H1 (cell line): Measurements from ENCODE around the gene PLEK. TPM values are rescaled to one million over a fixed set of nuclear protein-coding genes. Genes with fewer than 3 reads are reported as not detected.

ENCODE experiments used
- CTCF ChIA-PET: fragments of 300-600 bp; sonication (Branson Sonifier 250); formaldehyde crosslinking; loops from one replicate; lab custom pipeline; 2021; ENCODE audit not compliant: partially characterized antibody; lab: Charles Lee
- POLR2A ChIA-PET: fragments of 300-600 bp; sonication (Branson Sonifier 250); formaldehyde crosslinking; loops from one replicate; lab custom pipeline; 2021; ENCODE audit warnings: inconsistent platforms; ENCODE audit not compliant: partially characterized antibody; lab: Charles Lee
- DNase-seq, 2 experiments: peaks; one replicate each; pipeline versions ENCODE4 v3.0.0 to v3.0.0-alpha.2; 2010 to 2022; ENCODE audit warnings: low spot score in 2 of 2, low read depth in 1 of 2, mixed read lengths in 1 of 2
- FAIRE-seq: peaks from 2 replicates; lab custom pipeline; 2011; peaks lifted over from hg19 to GRCh38; lab: Jason Lieb, UNC
- H2AFZ ChIP-seq: 2 replicates; pipeline ENCODE4 v1.8.1; 2012; ENCODE audit warnings: low read length, inconsistent platforms
- H2AK5ac ChIP-seq: 2 replicates; pipeline ENCODE4 v1.6.1; 2013; ENCODE audit warnings: low read depth, low read length
- H2BK120ac ChIP-seq: replicated peaks from 2 replicates; pipeline ENCODE3; 2013; ENCODE audit warnings: low read depth, low read length, inconsistent platforms
- H2BK12ac ChIP-seq: 2 replicates; pipeline ENCODE4 v1.6.1; 2013; ENCODE audit warnings: low read depth, low read length
- H2BK15ac ChIP-seq: 2 replicates; pipeline ENCODE4 v1.6.1; 2013; ENCODE audit warnings: low read length
- H2BK20ac ChIP-seq: 2 replicates; pipeline ENCODE4 v1.6.1; 2013; ENCODE audit warnings: low read length
- H2BK5ac ChIP-seq: 2 replicates; pipeline ENCODE4 v1.6.1; 2013; ENCODE audit warnings: low read depth, low read length
- H3K14ac ChIP-seq: 2 replicates; pipeline ENCODE4 v1.6.1; 2013; ENCODE audit warnings: inconsistent platforms; ENCODE audit not compliant: insufficient read length
- H3K18ac ChIP-seq: 2 replicates; pipeline ENCODE4 v1.6.1; 2013; ENCODE audit warnings: low read length; ENCODE audit errors: extremely low read depth
- H3K23ac ChIP-seq: 2 replicates; pipeline ENCODE4 v1.6.1; 2013; ENCODE audit warnings: inconsistent platforms; ENCODE audit not compliant: insufficient read length
- H3K23me2 ChIP-seq: 2 replicates; pipeline ENCODE4 v1.6.1; 2013; ENCODE audit warnings: low read depth, low read length
- H3K27ac ChIP-seq: 2 replicates; pipeline ENCODE4 v1.6.1; 2011; ENCODE audit warnings: low read depth, low read length, inconsistent platforms
- H3K27me3 ChIP-seq, 4 experiments: replicated peaks in 1 of 4; 1 replicate in 1 of 4; 2 replicates in 3 of 4; pipeline versions ENCODE4 v1.6.1 to v1.8.1; 2011 to 2013; ENCODE audit warnings: low read length in 3 of 4, mild to moderate bottlenecking in 3 of 4, inconsistent platforms in 2 of 4, mixed read lengths in 2 of 4, moderate library complexity in 1 of 4; ENCODE audit not compliant: control insufficient read depth in 3 of 4, insufficient read depth in 3 of 4; ENCODE audit errors: extremely low read depth in 1 of 4
- H3K36me3 ChIP-seq, 4 experiments: 2 replicates each; pipeline versions ENCODE4 v1.6.1 to v1.8.1; 2011 to 2013; ENCODE audit warnings: mild to moderate bottlenecking in 4 of 4, low read length in 3 of 4, moderate library complexity in 2 of 4, control low read depth in 1 of 4, inconsistent platforms in 1 of 4; ENCODE audit not compliant: insufficient read depth in 4 of 4, control insufficient read depth in 2 of 4
- H3K4ac ChIP-seq: replicated peaks from 2 replicates; pipeline ENCODE3; 2013; ENCODE audit warnings: low read length, low read depth, mixed read lengths, inconsistent platforms; ENCODE audit not compliant: insufficient read length
- H3K4me1 ChIP-seq, 4 experiments: replicated peaks in 1 of 4; 1 replicate in 1 of 4; 2 replicates in 3 of 4; pipeline versions ENCODE4 v1.6.1 to v1.8.1; 2011 to 2013; ENCODE audit warnings: low read length in 3 of 4, inconsistent platforms in 2 of 4, mixed read lengths in 1 of 4; ENCODE audit not compliant: insufficient read depth in 4 of 4, control insufficient read depth in 3 of 4
- H3K4me2 ChIP-seq, 2 experiments: 2 replicates each; pipeline versions ENCODE4 v1.6.1 to v1.8.1; 2011 to 2013; ENCODE audit warnings: low read depth in 2 of 2, low read length in 2 of 2, control low read depth in 1 of 2, inconsistent platforms in 1 of 2, mild to moderate bottlenecking in 1 of 2; ENCODE audit not compliant: insufficient read depth in 1 of 2
- H3K4me3 ChIP-seq, 4 experiments: fragments of 200-600, 300-600 bp in 1 of 4; sonication (generic), shearing (Covaris generic), sonication (Bioruptor Twin) in 1 of 4; 2 replicates each; pipeline versions ENCODE4 v1.5.1 to v1.8.1; 2011 to 2016; ENCODE audit warnings: low read length in 4 of 4, low read depth in 3 of 4, control low read depth in 2 of 4, inconsistent platforms in 2 of 4, mild to moderate bottlenecking in 2 of 4, mixed read lengths in 1 of 4, moderate library complexity in 1 of 4; ENCODE audit not compliant: insufficient read depth in 2 of 4; ENCODE audit errors: extremely low read depth in 1 of 4
- H3K56ac ChIP-seq: replicated peaks from 2 replicates; pipeline ENCODE3; 2013; ENCODE audit warnings: low read depth, mild to moderate bottlenecking, mixed read lengths, low read length, inconsistent platforms; ENCODE audit not compliant: insufficient read length
- H3K79me1 ChIP-seq: 2 replicates; pipeline ENCODE4 v1.6.1; 2013; ENCODE audit warnings: low read depth, low read length, control low read depth
- H3K79me2 ChIP-seq, 2 experiments: 2 replicates each; pipeline versions ENCODE4 v1.6.1 to v1.8.1; 2012 to 2013; ENCODE audit warnings: low read length in 2 of 2, mild to moderate bottlenecking in 2 of 2, inconsistent platforms in 1 of 2; ENCODE audit not compliant: insufficient read depth in 2 of 2, control insufficient read depth in 1 of 2
- H3K9ac ChIP-seq, 4 experiments: replicated peaks in 1 of 4; 1 replicate in 1 of 4; 2 replicates in 3 of 4; pipeline versions ENCODE4 v1.6.1 to v1.8.1; 2011 to 2013; ENCODE audit warnings: low read depth in 3 of 4, low read length in 3 of 4, control low read depth in 2 of 4, mild to moderate bottlenecking in 2 of 4, moderate library complexity in 2 of 4, inconsistent platforms in 1 of 4; ENCODE audit errors: extremely low read depth in 1 of 4
- H3K9me3 ChIP-seq, 2 experiments: 2 replicates each; pipeline versions ENCODE4 v1.6.1 to v1.8.1; 2012 to 2013; ENCODE audit warnings: mild to moderate bottlenecking in 2 of 2, moderate library complexity in 2 of 2, control low read depth in 1 of 2, inconsistent platforms in 1 of 2, low read depth in 1 of 2, low read length in 1 of 2, mixed read lengths in 1 of 2; ENCODE audit not compliant: insufficient read depth in 2 of 2
- H4K20me1 ChIP-seq, 2 experiments: replicated peaks in 1 of 2; 2 replicates each; pipeline versions ENCODE3 to v1.8.1; 2011 to 2013; ENCODE audit warnings: inconsistent platforms in 2 of 2, low read length in 2 of 2, mild to moderate bottlenecking in 1 of 2; ENCODE audit not compliant: insufficient read depth in 2 of 2, control insufficient read depth in 1 of 2
- H4K5ac ChIP-seq: 2 replicates; pipeline ENCODE4 v1.6.1; 2013; ENCODE audit warnings: low read length, low read depth, mixed read lengths, inconsistent platforms; ENCODE audit not compliant: insufficient read length
- H4K8ac ChIP-seq: 2 replicates; pipeline ENCODE4 v1.8.0; 2013; ENCODE audit warnings: mild to moderate bottlenecking, moderate library complexity, low read length, inconsistent platforms; ENCODE audit not compliant: insufficient read depth; ENCODE audit errors: extremely low read depth
- H4K91ac ChIP-seq: replicated peaks from 2 replicates; pipeline ENCODE3; 2013; ENCODE audit warnings: low read length, mixed read lengths, inconsistent platforms; ENCODE audit not compliant: insufficient read length
- BACH1 ChIP-seq: IDR thresholded peaks from 2 replicates; pipeline ENCODE4 v1.6.1; 2012; ENCODE audit warnings: low read length, improper control_type of control experiment
- CHD2 ChIP-seq: IDR thresholded peaks from 2 replicates; pipeline ENCODE4 v1.6.1; 2012; ENCODE audit warnings: low read length, improper control_type of control experiment
- GABPA ChIP-seq: IDR thresholded peaks from 2 replicates; pipeline ENCODE4 v1.6.1; 2011; ENCODE audit warnings: mild to moderate bottlenecking, low read length, moderate library complexity, borderline replicate concordance; ENCODE audit not compliant: insufficient read depth
- HDAC2 ChIP-seq, 2 experiments: fragments of 300-600 bp in 1 of 2; sonication (generic) in 1 of 2; IDR thresholded peaks; 2 replicates each; pipeline ENCODE4 v1.6.1; 2011 to 2012; ENCODE audit warnings: low read depth in 2 of 2, low read length in 2 of 2, mild to moderate bottlenecking in 2 of 2, moderate library complexity in 2 of 2, borderline replicate concordance in 1 of 2, inconsistent platforms in 1 of 2
- JUND ChIP-seq: IDR thresholded peaks from 2 replicates; pipeline ENCODE4 v1.6.1; 2011; ENCODE audit warnings: mild to moderate bottlenecking, improper control_type of control experiment, low read length
- KDM5A ChIP-seq: fragments of 200-600 bp; IDR thresholded peaks from 2 replicates; pipeline ENCODE4 v1.7.1; 2012; ENCODE audit warnings: mild to moderate bottlenecking, low read length, inconsistent platforms, mixed read lengths
- POLR2A ChIP-seq, 2 experiments: IDR thresholded peaks; 1 replicate in 1 of 2; 2 replicates in 1 of 2; pipeline ENCODE4 v1.6.1; 2011; ENCODE audit warnings: low read depth in 2 of 2, low read length in 2 of 2, mild to moderate bottlenecking in 2 of 2; ENCODE audit errors: control extremely low read depth in 1 of 2
- POLR2AphosphoS5 ChIP-seq: IDR thresholded peaks from 2 replicates; pipeline ENCODE4 v1.6.1; 2011; ENCODE audit warnings: low read depth, low read length
- RAD21 ChIP-seq, 2 experiments: IDR thresholded peaks in 1 of 2; conservative IDR thresholded peaks in 1 of 2; 2 replicates each; pipeline ENCODE4 v1.6.1; 2011; ENCODE audit warnings: low read depth in 2 of 2, low read length in 2 of 2, improper control_type of control experiment in 1 of 2, inconsistent platforms in 1 of 2, mild to moderate bottlenecking in 1 of 2, moderate library complexity in 1 of 2
- RFX5 ChIP-seq: IDR thresholded peaks from 2 replicates; pipeline ENCODE4 v1.6.1; 2011; ENCODE audit warnings: low read depth, low read length, improper control_type of control experiment, borderline replicate concordance
- SIN3A ChIP-seq, 2 experiments: IDR thresholded peaks in 1 of 2; conservative IDR thresholded peaks in 1 of 2; 2 replicates each; pipeline ENCODE4 v1.6.1; 2011 to 2012; ENCODE audit warnings: low read length in 2 of 2, improper control_type of control experiment in 1 of 2, low read depth in 1 of 2, mild to moderate bottlenecking in 1 of 2
- SP1 ChIP-seq: IDR thresholded peaks from 2 replicates; pipeline ENCODE4 v1.6.1; 2011; ENCODE audit warnings: low read depth, low read length
- SRF ChIP-seq: IDR thresholded peaks from 2 replicates; pipeline ENCODE4 v1.6.1; 2011; ENCODE audit warnings: mild to moderate bottlenecking, low read depth, low read length, moderate library complexity
- SUZ12 ChIP-seq: fragments of 200-600 bp; sonication (generic); IDR thresholded peaks from 2 replicates; pipeline ENCODE4 v1.6.1; 2012; ENCODE audit warnings: mild to moderate bottlenecking, inconsistent platforms, low read length, moderate library complexity, mixed read lengths
- WGBS, 2 experiments: shearing (Covaris generic) in 1 of 2; methylation state at CpG; one replicate each; pipeline versions ENCODE4 v1.1.6 to v1.1.7; 2013 to 2015; ENCODE audit warnings: low lambda C conversion rate in 2 of 2, mixed read lengths in 2 of 2, inconsistent platforms in 1 of 2, low coverage in 1 of 2, missing lambda C conversion rate in 1 of 2; ENCODE audit not compliant: insufficient replicate concordance in 2 of 2, insufficient coverage in 1 of 2, insufficient read length in 1 of 2; ENCODE audit errors: extremely low coverage in 1 of 2, missing lambda C conversion rate in 1 of 2; 5-methylcytosine and 5-hydroxymethylcytosine counted together
- polyA plus RNA-seq, 7 experiments: library from polyadenylated mRNA; depleted of rRNA in 3 of 7; stranded (reverse) in 5 of 7; unstranded in 2 of 7; fragments of >200 nt in 5 of 7; fragments of 200-250 nt in 2 of 7; gene quantifications; 1 replicate in 5 of 7; 2 replicates in 1 of 7; 4 replicates in 1 of 7; pipeline versions ENCODE4 v1.2.1 to v1.2.3, GENCODE V29; 2011 to 2013; ENCODE audit warnings: missing spikeins in 2 of 7, mixed read lengths in 2 of 7
- total RNA-seq: library from RNA; stranded (reverse); fragmentation: NEBNext Ultra II Directional; extraction: Animal tissue kit (Norgen Biotek cat#: 25700); gene quantifications from 2 replicates; pipeline ENCODE4 v1.2.1, GENCODE V29; 2021

The PLEK gene
- total and polyA plus RNA-seq, 2 of the 8 experiments (the other 6 are each of a cell fraction or from before 2014, with no cell fraction given): not detected

DNA sequence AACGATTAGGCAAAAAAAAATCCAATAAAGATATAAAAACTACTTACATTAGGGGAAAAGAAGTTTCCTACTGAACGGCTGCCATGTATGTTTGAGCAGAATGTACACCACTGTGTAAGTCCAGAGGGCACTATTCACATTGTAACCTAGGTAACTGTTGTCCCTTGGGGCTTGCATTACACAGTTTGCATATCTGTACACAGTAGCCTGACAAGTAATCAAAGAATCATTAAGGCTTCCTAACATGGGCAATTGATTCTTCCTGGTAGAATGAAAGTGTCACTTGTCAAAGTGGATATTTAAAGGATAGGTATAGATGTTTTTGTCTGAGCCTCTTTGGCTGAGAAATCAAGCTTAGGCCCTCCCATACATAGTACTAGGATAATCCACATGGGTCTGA lies 39.1 kb downstream of the PLEK start:
- POLR2A ChIA-PET: interaction anchor here (1.5 kb wide), 1 partner anchor 22 kb away, joined by 3 read pairs; no protein-coding TSS in a partner anchor
- H3K9me3 ChIP-seq: no peaks in the 10 kb centered on the region
- 71% methylated on average over 2 of the region's 2 CpGs; no CpG with 5 or more reads in 1 of the 2 experiments for whole genome bisulfite sequencing, 2 experiments

More for the DNA sequence above, 39.1 kb downstream of the PLEK start:
- no peak overlapping the region for H3K23ac ChIP-seq
- H4K20me1 ChIP-seq: no peaks in the 10 kb centered on the region
- no peak overlapping the region for H2BK5ac ChIP-seq
- no peak for DNase-seq
- CTCF ChIA-PET: no interaction called here
- 0 out of 7 replicates have a peak, but pooled peaks cover 0 to 2% (median 0%) of the 10 kb centered on the region in 4 experiments for H3K27me3 ChIP-seq
- H2AK5ac ChIP-seq: no peak overlapping the region
- H3K18ac ChIP-seq: no peak overlapping the region
- no peaks in the 10 kb centered on the region for H3K79me2 ChIP-seq
- H3K9ac ChIP-seq: no peak overlapping the region
- no peak overlapping the region for H2BK20ac ChIP-seq
- H3K23me2 ChIP-seq: no peaks in the 10 kb centered on the region
- no peak overlapping the region for H4K91ac ChIP-seq
- no peak overlapping the region for H2BK12ac ChIP-seq
- no peaks in the 10 kb centered on the region for H3K79me1 ChIP-seq
- no peak overlapping the region for H3K56ac ChIP-seq
- no peaks in the 10 kb centered on the region for H3K36me3 ChIP-seq
- no peak for TF ChIP-seq CHD2
- TF ChIP-seq SP1: no peak
- TF ChIP-seq SRF: no peak
- TF ChIP-seq BACH1: no peak
- TF ChIP-seq GABPA: no peak
- no peak for TF ChIP-seq POLR2AphosphoS5
- no peak for TF ChIP-seq JUND
- no peak for TF ChIP-seq SUZ12
- TF ChIP-seq HDAC2 (IDR thresholded peaks at IDR 0.05; ENCODE audit: borderline replicate concordance in 1 of 2, low read depth in 2 of 2, low read length in 2 of 2): no peak
- TF ChIP-seq SIN3A (conservative IDR thresholded peaks at IDR 0.05 in 1 of 2, IDR thresholded peaks at IDR 0.05 in 1 of 2; ENCODE audit: low read depth in 1 of 2, low read length in 2 of 2): no peak
- TF ChIP-seq POLR2A (IDR thresholded peaks at IDR 0.05; ENCODE audit: control extremely low read depth in 1 of 2, low read depth in 2 of 2, low read length in 2 of 2): no peak
- TF ChIP-seq KDM5A: no peak
- no peak for TF ChIP-seq RAD21 (IDR thresholded peaks at IDR 0.05 in 1 of 2, conservative IDR thresholded peaks at IDR 0.05 in 1 of 2; ENCODE audit: low read depth in 2 of 2, low read length in 2 of 2)
- no peak for TF ChIP-seq RFX5
- H2BK120ac ChIP-seq: no peak overlapping the region
- no peak overlapping the region for H4K5ac ChIP-seq
- H3K27ac ChIP-seq: no peak overlapping the region
- no peak overlapping the region; a peak in 1 of 4 replicates for H3K4me2 ChIP-seq
- H3K4me1 ChIP-seq: no peaks in the 10 kb centered on the region
- no peak overlapping the region for H3K14ac ChIP-seq
- H3K4me3 ChIP-seq: no peak overlapping the region
- no peak for FAIRE-seq
- no peak overlapping the region for H2AFZ ChIP-seq
- no peak overlapping the region for H3K4ac ChIP-seq
- H2BK15ac ChIP-seq: no peak overlapping the region
- no peak overlapping the region for H4K8ac ChIP-seq
